ENCODE results near the gene NGB. TPM values are rescaled to one million over a fixed set of nuclear protein-coding genes. Genes with fewer than 3 reads are reported as not detected.

The NGB gene
- total RNA-seq, 1 experiment from 2014 or later, result not detected

GRCh38 chr14:77230914-77231313, 40.1 kb downstream of the NGB start:
- DNase-seq (ENCODE audit: low read depth), result no peak

- no peak for DNase-seq (ENCODE audit: low read depth)
Observed at GRCh38 chr14:77228056-77228455, 43.0 kb downstream of the NGB start.

DNA sequence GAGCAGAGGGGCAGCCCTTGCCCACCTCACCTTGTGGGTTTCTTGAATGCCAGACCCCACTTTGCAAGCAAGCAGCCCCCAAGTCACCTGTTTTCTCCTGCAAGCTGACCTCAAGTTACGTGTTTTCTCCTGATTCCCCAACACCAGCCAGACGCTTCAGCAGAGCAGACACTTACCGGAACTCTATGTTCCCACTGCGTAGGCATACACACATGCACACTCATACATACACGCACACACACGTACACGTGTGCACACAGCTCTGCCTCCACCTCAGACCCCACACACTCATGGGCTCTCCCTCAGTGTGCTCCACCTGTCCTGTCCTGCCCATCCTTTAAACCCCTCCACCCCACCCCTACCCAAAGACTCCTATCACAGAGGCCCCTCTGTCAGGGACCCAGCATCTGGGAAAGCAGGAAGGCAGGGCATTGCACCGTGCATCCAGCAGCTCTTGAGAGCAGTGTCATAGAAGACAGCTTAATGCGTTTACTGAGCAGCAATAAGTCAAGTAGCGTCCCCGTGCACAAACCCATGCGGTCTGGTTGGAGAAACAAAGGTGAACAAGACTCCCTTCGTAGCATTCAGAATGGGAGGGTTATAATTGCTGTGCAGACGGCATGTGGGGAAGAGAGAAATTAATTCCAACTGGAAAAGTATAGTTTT, 45.0 kb downstream of the NGB start:
- DNase-seq (ENCODE audit: low read depth), result no peak

GRCh38 chr14:77225254-77225653, 45.8 kb downstream of the NGB start:
- no peak for DNase-seq (ENCODE audit: low read depth)

DNA sequence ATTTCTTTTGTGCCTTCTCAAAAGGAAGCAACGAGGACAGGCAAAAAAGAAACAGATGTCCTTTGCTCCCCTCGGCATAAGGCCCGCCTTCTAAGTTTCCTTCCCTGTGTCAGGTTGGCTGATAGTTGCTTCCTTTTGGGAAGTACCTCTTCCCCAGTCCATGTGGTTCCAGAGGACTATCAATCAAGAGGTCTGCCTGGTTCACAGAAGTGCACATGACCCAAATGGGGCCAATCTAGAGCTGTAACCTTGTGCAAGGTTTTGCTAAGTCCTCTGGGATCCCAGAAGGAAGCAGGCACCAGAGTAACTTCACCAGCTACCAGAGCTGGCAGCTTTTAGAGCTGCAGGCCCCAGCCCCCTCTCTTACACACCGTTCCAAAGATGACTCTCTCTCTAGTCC, 46.8 kb downstream of the NGB start:
- DNase-seq (ENCODE audit: low read depth), result no peak

GRCh38 chr14:77222546-77223225, 48.3 kb downstream of the NGB start:
- DNase-seq (ENCODE audit: low read depth), result no peak

- DNase-seq (ENCODE audit: low read depth), result no peak
Observed at GRCh38 chr14:77221241-77221871, 49.6 kb downstream of the NGB start.

GRCh38 chr14:77220246-77221017, 50.6 kb downstream of the NGB start:
- DNase-seq (ENCODE audit: low read depth), result no peak

GRCh38 chr14:77219591-77219990, 51.4 kb downstream of the NGB start:
- no peak for DNase-seq (ENCODE audit: low read depth)

DNA sequence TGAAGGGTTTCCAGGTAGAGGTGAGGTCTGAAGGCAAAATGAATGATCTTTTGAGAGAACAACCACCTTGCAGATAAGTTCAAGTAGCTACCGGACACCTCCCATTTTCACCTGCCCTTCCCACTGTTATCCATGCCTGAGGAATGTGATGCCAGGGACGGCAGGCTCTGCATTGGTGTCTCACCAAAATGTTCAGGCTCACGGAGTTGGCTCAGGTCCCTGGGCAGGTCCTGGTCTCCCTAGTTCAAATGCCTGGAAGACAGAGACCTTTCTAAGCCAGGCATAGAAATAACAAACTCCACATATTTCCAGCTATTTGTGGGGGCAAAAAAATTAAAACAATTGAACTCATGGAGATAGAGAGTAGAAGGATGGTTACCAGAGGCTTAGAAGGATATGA, 53.5 kb downstream of the NGB start:
- no peak for DNase-seq (ENCODE audit: low read depth)

Other genes with a start within 250 kb of the NGB start
- gene IRF2BPL, start 242.5 kb downstream of the NGB start, total RNA-seq (2014; rRNA removed; shearing (Covaris generic)), result 13.2 and 31.7 TPM in 2 replicates
- 14.2 and 19.2 TPM in 2 replicates for gene CIPC, start 172.9 kb downstream of the NGB start, total RNA-seq (2014; rRNA removed; shearing (Covaris generic))
- 0.02 TPM in 1 of 2 replicates, not detected in the other for gene ZDHHC22, start 129.4 kb downstream of the NGB start, total RNA-seq (2014; rRNA removed; shearing (Covaris generic))
- gene TMEM63C, start 89.4 kb downstream of the NGB start, total RNA-seq (2014; rRNA removed; shearing (Covaris generic)), result 0.20 and 0.39 TPM in 2 replicates
- gene POMT2, start 49.7 kb upstream of the NGB start, total RNA-seq (2014; rRNA removed; shearing (Covaris generic)), result 8.9 and 15.4 TPM in 2 replicates
- gene GSTZ1, start 49.8 kb upstream of the NGB start, total RNA-seq (2014; rRNA removed; shearing (Covaris generic)), result 20.3 and 22.3 TPM in 2 replicates
- gene TMED8, start 105.9 kb upstream of the NGB start, total RNA-seq (2014; rRNA removed; shearing (Covaris generic)), result 6.1 and 10.6 TPM in 2 replicates
- 0.59 and 1.4 TPM in 2 replicates for gene SAMD15, start 106.2 kb upstream of the NGB start, total RNA-seq (2014; rRNA removed; shearing (Covaris generic))
- gene NOXRED1, start 152.3 kb upstream of the NGB start, total RNA-seq (2014; rRNA removed; shearing (Covaris generic)), result not detected in 2 replicates
- 19.4 and 21.3 TPM in 2 replicates for gene VIPAS39, start 186.4 kb upstream of the NGB start, total RNA-seq (2014; rRNA removed; shearing (Covaris generic))
- 79.3 and 133 TPM in 2 replicates for gene AHSA1, start 186.9 kb upstream of the NGB start, total RNA-seq (2014; rRNA removed; shearing (Covaris generic))
- 0.54 TPM in 1 of 2 replicates, not detected in the other for gene ISM2, start 227.6 kb upstream of the NGB start, total RNA-seq (2014; rRNA removed; shearing (Covaris generic))

Measured in M059J (cell line).